ENCODE data around the gene PRKCH.
"Not testable (repeated sequence)": the region's sequence is repeated elsewhere in the genome, so short reads cannot be mapped to it uniquely, and the experiment has no call there.

Gene PRKCH

GRCh38 chr14:61516118-61516743 lies 194.9 kb downstream of the PRKCH start:
- DNase-seq (ENCODE audit: low read depth), result no peak

- DNase-seq (ENCODE audit: low read depth), result no peak
Observed at GRCh38 chr14:61516964-61517653, 195.7 kb downstream of the PRKCH start.

GRCh38 chr14:61517911-61518384 lies 196.6 kb downstream of the PRKCH start:
- no peak for DNase-seq (ENCODE audit: low read depth)

GRCh38 chr14:61518403-61518802 lies 197.0 kb downstream of the PRKCH start:
- no peak for DNase-seq (ENCODE audit: low read depth)

GRCh38 chr14:61519106-61519505 lies 197.7 kb downstream of the PRKCH start:
- no peak for DNase-seq (ENCODE audit: low read depth)

- DNase-seq (ENCODE audit: low read depth), result no peak
Observed at GRCh38 chr14:61519735-61520134, 198.4 kb downstream of the PRKCH start.

- DNase-seq (ENCODE audit: low read depth), result no peak
Observed at GRCh38 chr14:61520576-61520975, 199.2 kb downstream of the PRKCH start.

GRCh38 chr14:61521773-61522172 lies 200.4 kb downstream of the PRKCH start:
- DNase-seq (ENCODE audit: low read depth), result no peak

GRCh38 chr14:61523751-61524150 lies 202.4 kb downstream of the PRKCH start:
- no peak for DNase-seq (ENCODE audit: low read depth)

- no peak for DNase-seq (ENCODE audit: low read depth)
Observed at GRCh38 chr14:61524211-61524806, 202.9 kb downstream of the PRKCH start.

- no peak for DNase-seq (ENCODE audit: low read depth)
Observed at GRCh38 chr14:61524936-61525292, 203.5 kb downstream of the PRKCH start.

- DNase-seq (ENCODE audit: low read depth), result peak; percentile 66
Observed at GRCh38 chr14:61525293-61526011, 204.1 kb downstream of the PRKCH start.

GRCh38 chr14:61526405-61527312 lies 205.3 kb downstream of the PRKCH start:
- no peak for DNase-seq (ENCODE audit: low read depth)

- no peak for DNase-seq (ENCODE audit: low read depth)
Observed at GRCh38 chr14:61527325-61528100, 206.1 kb downstream of the PRKCH start.

GRCh38 chr14:61528591-61529021 lies 207.2 kb downstream of the PRKCH start:
- DNase-seq (ENCODE audit: low read depth), result no peak

- not testable (repeated sequence) for DNase-seq (ENCODE audit: low read depth)
Observed at GRCh38 chr14:61529360-61529759, 208.0 kb downstream of the PRKCH start.

- DNase-seq (ENCODE audit: low read depth), result no peak
Observed at GRCh38 chr14:61530296-61530695, 208.9 kb downstream of the PRKCH start.

GRCh38 chr14:61530896-61531295 lies 209.5 kb downstream of the PRKCH start:
- no peak for DNase-seq (ENCODE audit: low read depth)

- DNase-seq (ENCODE audit: low read depth), result no peak
Observed at GRCh38 chr14:61531465-61532122, 210.2 kb downstream of the PRKCH start.

GRCh38 chr14:61532123-61532505 lies 210.7 kb downstream of the PRKCH start:
- no peak for DNase-seq (ENCODE audit: low read depth)
